ENCODE results near the gene RANBP2.

The RANBP2 gene

DNA sequence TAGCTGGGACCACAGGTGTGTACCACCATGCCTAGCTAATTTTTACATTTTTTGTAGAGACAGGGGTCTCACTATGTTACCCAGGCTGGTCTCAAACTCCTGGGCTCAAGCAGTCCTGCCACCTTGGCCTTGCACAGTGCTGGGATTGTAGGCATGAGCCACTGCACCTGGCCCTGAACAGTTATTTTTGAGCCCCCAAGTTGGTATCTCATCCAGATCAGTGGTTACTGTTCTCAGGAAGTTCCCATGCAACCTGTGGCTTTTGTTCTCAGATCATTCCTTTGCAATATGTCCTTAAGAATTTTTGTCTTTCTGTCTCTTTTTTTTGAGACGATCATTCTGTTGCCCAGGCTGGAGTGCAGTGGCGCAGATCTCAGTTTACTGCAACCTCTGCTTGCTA lies 59.6 kb downstream of the RANBP2 start:
- FAIRE-seq = no peak

DNA sequence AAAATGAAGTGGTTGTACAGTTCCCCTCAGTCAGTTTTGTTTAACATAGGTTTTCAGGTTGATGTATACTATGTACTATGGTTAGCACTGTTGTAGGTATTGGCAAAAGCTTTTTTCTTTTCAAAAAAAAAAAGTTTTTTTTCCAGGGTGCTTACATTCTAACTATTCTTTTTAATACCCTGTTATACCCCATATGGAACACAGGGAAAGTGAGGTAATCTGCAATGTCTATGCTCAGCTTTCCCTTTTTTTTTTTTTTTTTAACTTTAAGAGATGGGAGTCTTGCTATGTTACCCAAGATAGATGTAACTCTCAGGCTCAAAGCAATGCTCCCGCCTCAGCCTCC lies 66.7 kb downstream of the RANBP2 start:
- FAIRE-seq = peak; percentile 84

DNA sequence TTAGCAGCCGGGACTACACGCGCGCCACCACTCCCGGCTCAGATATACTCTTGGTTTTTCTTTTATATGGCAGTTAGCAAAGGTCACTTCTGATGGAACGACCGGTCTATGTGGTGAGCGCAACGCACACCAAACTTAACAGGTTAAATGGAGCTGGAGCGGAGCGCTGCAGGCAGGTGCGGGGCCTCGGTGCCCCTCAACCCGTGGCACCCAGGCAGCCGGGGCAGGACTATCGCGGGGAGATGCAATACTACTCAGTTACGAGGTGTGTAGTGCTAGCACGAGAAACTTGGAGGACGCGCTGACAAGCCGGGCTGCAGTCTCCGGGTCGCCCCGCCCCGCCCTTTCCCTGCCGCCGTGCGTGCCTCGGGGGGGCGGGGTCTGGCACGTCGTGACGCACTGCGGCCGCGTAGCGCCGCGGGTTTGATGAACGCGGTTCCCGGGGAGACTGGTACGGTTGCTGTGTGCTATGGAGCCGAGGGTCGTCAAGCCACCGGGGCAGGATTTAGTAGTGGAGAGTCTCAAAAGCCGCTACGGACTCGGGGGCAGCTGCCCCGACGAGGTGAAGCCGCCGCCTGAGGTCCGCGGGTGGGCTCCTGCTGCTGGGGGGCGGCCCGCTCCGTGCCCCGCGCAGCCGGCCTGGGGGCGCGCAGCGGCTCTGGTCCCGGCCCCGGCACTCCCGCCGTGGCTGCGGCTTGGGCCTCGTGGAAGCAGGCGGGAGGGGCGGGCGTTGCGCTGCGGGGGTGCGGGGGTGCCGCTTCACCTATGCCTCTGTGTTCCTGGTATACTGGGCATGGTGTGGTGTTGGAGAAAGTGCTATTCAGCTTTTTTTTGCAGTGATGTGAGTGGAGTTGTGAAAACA lies 67.3 kb downstream of the RANBP2 start, which contains the start of gene CCDC138:
CCDC138 (plus strand) TSS at position 418 of the 862 bp plus-strand sequence; CDS start at position 470, 52 bp downstream.
- peak; percentile 76 for FAIRE-seq

DNA sequence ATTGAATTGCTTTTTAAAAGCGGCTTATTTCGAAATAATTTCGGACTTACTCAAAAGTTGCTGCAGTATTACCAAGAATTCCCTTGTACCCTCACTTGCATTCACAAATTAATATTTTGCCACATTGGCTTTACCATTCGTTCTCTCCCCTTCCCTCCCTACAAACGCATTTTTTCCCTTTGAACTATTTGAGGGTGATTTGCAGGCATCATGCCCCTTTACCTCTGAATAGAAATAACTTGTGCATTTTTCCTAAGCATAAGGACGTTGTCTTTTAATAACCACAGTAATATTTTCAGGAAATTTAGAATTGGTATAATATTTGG lies 67.9 kb downstream of the RANBP2 start:
- FAIRE-seq = no peak

DNA sequence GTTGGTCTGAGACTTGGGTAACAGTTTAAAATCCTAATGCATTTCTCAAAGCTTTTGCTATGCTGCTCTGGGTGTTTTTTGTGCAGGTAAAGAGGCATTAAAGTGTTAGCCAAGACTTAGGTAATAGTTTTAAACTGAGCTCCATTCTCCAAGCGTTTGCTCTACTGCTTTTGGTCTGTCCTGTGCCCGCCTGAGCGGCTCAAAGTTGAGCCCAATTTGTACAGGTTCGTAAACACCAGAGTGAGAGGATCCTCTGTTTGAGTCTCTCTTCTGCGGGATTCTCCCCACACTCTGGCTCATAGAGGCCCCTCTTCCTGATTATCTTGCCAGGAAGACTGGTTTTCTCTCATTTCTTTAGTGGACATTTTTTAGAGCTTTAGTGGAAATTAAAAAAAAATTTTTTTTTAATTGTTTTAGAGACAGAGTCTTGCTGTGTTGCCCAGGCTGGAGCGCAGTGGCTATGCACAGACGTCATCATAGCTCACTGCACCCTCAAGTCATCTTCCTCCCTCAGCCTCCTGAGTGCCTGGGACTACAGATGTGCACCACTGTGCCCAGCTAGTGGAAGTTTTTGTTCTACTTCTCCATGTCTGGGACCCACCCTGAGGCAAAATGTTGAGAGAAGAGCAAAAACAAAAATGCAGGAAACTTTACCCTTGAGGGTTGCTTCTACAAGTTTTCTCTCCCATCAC lies 83.9 kb downstream of the RANBP2 start:
- FAIRE-seq = no peak

DNA sequence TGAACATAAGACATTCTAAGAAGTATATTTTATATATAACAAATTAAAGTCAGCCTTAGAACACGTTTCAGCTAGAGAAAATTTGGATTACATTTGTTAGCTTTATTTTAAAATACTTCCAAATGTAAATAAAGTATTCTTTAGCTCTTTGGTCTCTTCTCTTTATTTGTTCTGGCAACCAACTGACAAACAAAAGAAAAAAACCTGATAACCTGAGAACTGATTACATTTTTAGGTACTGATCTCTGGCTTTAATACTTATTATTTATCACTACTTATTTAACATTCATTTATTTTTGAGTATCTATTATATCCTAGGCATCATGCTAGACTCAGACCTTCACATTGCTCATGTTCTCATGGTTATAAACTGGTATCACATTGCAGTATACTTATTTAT lies 85.8 kb downstream of the RANBP2 start:
- peak; percentile 36 for FAIRE-seq

DNA sequence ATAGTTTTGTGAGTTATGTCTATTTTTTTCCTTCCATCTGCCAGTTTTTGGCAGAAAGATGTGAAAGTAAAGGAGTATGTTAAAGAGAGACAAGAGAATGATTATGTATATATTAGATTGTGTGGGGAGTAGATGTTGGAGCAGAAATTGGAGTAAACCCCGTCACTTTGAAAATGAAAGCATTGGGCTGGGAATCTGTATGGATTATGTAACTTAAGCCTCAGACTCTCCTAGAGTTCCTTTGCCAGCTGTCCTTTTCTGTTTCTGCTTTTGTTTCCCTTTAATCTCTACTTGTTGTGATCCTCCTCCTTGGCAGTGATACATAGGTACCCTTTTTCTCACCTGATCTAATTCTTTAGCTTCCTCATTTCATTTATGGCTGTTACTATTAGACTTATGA lies 86.5 kb downstream of the RANBP2 start:
- no peak for FAIRE-seq

DNA sequence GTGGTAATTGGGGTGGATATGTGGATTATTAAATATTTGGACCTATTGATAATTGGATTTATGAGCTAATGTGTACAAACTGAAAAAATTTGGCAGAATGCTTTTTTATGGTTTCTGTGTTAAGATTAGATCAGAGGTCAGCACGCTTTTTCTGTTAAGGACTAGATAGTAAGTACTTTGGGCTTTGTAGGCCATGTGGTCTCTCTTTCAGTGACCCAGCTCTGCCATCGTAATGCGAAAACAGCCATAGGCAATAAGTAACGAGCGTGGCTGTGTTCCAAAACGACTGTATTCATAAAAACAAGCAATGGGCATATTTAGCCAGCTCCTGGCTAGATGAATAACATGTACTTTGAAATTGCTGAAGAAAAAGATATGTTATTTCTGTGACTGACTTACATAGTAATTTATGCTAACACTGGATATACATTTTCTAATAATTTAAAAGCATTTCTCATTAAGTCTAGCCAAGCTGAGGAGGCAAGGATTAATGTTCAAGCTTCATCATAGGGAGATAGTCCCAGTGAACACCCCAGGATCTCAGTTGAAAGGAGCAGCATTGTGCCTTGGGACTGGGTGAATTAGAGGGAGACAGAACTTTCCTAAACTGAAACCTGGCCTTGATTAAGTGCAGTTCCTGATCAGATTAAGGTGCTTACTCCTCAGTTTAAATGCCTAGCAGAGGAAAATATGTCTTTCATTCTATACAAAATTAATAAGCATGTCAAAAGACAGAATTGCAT lies 87.3 kb downstream of the RANBP2 start:
- no peak for FAIRE-seq

DNA sequence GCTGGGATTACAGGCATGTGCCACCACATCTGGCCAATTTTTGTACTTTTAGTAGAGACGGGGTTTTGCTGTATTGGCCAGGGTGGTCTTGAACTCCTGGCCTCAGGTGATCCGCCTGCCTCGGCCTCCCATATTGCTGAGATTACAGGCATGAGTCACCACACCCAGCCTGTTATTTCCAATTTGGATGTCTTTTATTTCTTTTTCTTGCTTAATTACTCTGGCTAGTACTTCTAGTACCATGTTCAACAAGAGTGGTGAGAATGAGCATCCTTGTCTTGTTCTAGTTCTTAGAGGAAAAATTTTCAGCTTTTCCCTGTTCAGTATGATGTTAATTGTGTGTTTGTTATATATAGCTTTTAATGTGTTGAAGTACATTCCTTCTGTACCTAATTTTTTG lies 90.7 kb downstream of the RANBP2 start:
- no peak for FAIRE-seq

DNA sequence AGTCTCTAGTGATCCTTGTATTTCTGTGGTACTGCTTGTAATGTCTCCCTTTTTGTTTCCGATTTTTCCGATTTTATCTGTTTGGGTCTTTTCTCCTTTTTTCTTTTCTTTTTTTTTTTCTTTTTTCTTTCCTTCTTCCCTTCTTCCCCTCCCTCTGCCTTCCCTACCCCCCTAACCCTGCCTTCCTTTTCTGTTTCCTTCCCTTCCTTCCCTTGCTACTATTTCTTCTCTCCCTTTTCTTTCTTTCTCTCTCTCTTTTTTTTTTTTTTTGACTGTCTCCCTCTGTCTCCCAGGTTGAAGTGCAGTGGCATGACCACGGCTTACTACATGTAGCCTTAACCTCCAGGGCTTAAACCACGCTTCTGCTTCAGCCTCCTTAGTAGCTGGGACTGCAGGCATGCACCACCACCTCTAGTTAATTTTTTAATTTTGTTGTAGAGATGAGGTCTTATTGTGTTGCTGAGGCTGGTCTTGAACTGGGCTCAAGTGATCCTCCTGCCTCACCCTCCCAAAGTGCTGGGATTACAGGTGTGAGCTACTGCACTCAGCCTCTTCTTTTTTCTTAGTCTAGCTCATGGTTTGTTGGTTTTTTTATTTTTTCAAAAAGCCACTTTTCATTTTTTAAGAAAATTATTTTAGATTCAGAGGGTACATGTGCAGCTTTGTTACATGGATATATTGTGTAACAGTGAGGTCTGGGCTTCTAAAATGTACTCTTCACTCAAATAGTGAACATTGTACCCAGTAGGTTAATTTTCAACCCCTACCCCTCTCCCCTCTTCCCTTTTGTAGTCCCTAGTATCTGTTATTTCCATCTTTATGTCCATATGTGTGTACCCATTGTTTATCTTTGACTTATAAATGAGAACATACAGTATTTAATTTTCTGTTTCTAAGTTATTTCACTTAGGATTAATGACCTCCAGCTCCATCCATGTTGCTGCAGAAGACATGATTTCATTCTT lies 92.0 kb downstream of the RANBP2 start:
- no peak for FAIRE-seq

DNA sequence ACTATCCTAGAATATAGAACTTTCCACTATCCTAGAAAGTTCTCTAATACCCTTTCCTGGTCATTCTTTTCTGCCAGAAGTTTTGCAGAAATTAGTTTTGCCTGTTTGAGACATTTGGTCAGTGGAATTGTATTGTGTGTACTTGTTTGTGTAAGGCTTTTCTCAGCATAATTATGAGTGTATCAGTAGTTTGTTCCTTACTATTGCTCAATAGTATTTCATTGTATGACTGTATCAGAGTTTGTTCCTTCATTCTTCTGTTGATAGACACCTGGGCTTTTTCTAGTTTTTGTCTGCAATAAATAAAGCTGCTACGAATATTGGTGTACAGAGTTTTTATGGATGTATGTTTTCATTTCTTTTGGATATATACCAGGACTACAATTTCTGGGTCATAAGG lies 94.5 kb downstream of the RANBP2 start:
- no peak for FAIRE-seq

DNA sequence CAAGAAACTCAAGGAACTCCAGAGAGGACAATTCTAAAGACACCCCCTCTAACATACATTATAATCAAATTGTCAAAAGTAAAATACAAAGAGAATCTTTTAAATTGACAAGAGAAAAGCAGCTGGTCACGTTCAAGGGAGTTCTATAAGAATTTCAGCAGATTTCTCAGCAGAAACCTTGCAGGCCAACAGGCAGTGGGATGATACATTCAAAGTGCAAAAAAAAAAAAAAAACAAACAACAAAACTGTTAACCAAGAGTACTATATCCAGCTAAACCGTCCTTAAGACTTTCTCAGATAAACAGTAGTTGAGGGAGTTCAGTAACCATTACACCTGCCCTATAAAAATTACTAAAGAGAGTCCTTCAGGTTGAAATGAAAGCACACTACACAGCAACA lies 101.2 kb downstream of the RANBP2 start:
- no peak for FAIRE-seq

DNA sequence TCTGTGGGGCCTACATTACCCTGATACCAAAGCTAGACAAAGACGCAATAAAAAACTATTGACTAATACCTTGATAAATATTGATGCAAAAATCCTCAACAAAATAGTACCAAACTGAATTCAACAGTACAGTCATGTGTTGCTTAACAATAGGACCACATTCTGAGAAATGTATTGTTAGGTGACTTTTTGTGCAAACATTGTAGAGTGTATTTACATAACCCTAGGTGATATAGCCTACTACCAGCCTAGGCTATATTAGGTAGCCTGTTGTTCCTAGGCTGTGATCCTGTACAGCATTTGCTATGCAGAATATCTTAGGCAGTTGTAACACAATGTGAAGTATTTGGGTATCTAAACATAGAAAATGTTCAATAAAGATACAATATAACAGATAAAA lies 104.0 kb downstream of the RANBP2 start:
- no peak for FAIRE-seq

DNA sequence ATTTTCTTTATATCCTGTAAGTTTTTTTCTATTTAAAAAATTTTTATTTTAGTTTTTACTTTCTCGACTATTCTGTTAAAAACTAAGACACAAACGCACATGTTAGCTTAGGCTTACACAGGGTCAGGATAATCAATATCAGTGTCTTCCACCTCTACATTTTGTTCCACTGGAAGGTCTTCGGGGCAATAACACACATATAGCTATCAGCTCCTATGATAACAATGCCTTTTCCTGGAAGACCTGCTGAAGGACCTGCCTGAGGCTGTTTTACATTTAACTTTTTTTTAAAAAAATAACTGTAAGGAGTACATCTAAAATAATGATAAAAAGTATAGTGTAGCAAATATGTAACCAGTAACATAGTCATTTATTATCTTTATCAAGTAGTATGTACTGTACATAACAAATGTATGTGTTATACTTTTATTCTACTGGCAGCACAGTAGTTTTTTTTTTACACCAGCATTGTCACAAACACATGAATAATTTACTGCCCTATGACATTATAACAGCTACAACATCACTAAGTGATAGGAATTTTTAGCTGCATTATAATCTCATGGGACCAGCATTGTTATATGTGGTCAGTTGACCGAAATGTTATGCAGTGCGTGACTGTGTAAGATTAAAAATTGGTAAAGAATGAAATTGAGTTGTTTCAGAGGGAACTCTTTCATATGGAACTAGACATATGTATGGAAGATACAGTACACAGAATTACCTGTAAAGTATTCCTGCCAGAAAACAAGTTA lies 105.2 kb downstream of the RANBP2 start:
- peak; percentile 23 for FAIRE-seq

DNA sequence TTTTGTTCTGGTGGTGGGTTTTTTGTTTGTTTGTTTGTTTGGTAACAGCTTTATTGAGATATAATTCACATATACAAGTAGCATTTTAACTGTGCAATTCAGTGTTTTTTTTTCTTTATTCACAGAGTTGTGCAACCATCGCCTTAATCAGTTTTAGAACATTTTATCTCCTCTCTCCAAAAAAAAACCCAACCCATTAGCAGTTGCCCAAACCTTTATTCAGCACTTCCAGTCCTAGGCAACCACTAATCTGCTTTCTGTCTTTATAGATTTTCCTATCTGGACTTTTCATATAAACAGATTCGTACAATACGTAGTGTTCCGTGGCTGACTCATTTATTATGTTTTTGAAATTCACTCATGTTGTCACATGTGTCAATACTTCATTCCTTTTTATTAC lies 106.0 kb downstream of the RANBP2 start:
- no peak for FAIRE-seq

DNA sequence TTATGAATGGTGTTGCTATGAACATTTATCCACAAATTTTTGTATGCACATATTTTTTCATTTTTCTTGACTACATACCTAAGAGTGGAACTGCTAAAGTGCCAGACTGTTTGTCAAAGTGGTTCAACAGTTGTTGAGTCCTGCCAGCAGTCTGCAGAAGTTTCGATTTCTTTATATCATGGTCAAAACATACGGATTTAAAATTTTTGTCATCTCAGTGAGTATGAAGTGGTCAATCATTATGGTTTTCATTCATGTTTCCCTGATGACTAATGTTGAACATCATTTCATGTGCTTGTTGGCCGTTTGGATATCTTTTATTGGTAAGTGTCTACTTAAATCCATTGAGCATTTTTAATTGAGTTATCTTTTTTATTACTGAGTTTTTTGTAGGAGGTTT lies 106.5 kb downstream of the RANBP2 start:
- FAIRE-seq = no peak

DNA sequence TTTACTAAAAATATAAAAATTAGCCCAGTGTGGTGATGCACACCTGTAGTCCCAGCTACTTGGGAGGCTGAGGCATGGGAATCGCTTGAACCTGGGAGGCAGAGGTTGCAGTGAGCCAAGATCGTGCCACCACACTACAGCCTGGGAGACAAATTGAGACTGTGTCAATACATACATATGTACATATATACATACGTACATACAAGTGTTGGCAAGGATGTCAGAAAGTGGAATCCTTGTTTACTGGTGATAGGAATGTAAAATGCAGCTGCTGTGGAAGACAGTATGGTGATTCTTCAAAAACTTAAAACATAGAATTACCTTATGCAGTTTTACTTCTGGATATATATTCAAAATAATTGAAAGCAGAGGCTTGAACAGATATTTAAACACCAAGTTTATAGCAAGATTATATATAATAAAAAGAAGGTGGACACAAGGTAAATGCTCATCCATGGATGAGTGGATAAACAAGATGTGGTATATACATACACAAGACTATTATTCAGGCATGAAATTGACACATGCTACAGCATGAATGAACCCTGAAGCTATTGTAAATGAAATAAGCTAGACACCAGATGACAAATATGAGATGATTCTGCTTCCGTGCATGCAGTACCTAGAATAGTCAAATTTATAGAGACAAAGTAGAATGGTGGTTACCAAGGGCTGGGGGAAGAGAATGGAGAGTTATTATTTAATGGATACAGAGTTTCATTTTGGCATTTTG lies 110.5 kb downstream of the RANBP2 start:
- no peak for FAIRE-seq

DNA sequence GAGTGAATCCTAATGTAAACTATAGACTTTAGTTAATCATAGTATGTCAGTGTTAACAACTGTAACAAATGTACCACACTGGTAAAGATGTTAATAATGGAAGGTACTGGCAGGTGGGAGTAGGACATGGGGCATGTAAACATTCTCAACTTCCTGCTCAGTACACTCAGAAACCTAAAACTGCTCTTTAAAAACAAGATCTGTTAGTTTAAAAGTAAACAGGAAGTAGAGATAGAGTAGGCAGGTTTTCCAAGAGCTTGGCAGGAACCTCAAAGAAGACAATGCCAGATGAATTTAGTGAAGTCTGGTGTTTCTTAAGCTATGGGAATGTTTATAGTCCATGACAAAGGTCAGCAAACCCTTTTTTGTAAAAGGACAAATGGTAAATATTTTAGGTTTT lies 113.9 kb downstream of the RANBP2 start:
- FAIRE-seq = no peak

DNA sequence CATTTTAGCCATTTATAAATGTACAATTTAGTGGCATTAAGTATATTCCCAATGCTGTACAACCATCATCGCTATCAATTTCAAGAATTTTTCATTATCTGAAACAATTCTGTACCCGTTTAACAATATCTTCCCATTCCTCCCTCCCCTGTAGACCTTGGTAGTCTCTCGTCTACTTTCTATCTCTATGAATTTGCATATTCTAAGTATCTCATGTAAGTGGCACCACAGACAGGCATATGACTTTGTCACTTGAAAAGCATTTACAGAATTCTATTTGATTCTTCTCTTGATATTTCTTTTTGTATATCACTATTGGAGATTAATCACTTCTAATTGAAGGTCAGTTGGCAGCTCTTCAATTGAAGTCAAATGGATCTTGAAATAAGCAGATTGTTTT lies 115.3 kb downstream of the RANBP2 start:
- no peak for FAIRE-seq

DNA sequence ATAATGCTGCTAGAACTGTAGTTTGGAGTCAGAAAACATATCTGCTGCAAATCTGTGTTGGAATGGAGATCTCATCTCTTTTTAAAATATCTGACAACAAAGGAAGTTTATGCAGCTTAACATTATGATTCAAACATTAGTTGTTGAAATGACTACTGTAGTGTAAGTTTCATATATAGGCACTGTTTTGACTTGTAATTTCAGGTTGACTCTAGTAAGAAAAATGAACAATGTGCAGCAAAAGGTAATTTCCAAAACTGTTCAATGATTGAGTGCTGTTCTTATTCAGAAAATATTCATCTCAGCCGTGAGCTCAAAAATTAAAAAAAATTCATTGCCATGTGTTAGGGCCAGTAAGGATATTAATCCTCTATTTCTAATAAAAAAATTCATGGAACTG lies 115.8 kb downstream of the RANBP2 start:
- FAIRE-seq = no peak
